ENCODE data around the gene RAB14.
"Not testable (repeated sequence)": the region's sequence is repeated elsewhere in the genome, so short reads cannot be mapped to it uniquely, and the experiment has no call there.

RAB14 gene

DNA sequence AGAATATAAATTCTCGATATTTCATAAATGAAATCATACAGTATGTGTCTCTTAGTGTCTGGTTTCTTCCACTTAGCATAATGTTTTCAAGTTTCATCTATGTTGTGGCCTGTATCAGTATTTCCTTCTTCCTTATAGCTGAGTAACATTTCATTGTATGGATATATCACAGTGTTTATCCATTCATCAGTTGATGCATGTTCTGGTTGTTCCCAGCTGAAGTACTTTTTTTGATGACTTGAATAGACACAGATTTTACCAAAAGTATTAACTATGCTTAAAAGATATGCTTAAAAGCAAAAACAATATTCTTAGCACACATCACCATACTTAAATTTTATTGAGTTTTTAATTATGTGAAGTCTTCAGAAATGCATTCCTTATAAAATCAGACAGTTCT, 12.7 kb downstream of the RAB14 start:
- no peak for DNase-seq

DNA sequence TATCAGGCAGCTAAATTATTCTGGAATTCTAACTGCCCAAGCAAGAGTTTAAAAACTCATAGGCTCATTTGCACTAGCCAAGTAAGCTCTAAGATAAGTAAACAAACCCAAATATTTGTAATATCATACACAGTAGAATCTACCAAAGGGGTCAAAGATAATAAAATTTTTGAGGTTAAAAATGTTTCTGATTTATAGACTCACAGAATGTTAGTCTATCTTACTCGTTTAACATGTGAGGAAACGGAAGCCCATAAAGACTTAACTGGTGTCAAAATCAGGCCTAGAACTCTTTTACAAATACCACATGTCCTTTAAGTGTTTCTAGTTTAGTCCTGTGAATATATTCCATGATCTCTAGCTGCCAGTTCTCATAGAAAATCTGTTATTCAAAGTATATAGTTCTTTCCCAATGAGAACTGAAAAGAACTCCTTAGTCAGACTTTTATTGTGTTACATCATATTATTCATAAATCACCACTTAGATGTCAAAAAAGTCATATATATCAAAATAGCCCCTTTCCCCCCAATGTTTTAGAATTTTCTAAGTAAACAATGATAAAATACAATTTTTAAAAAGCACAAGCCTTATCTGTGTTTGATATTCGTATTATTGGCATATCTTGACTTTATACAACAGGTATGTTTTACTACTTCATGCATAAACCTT, 13.9 kb downstream of the RAB14 start:
- no peak for DNase-seq

DNA sequence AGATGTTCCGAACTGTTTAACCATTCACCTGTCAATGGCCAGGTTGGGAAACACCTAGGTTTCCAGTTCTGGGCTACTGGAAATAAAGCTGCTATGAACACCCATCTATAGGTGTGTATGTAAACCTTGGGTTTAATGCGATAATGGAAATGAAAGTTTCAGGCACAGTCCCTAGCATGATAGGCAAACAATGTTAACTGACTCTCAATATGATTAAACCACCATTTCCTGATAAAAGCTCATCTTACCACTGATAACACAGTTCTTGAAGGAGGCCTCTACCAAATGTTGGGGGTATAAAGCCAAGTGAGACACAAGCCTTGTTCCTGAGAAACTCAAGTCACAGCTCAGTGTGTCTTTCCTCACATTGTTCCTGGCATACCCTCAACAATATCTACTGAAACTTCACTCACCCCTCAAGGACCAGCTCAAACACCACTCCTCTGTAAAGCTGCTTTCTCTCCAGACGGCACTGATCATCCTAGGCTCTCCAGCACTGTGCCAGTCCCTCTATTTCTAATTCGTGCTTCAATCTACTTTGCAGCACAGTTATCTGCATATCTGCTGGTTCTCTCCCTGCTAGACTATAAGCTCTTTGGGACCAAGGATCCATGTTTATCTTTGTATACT, 15.8 kb downstream of the RAB14 start:
- DNase-seq = no peak

DNA sequence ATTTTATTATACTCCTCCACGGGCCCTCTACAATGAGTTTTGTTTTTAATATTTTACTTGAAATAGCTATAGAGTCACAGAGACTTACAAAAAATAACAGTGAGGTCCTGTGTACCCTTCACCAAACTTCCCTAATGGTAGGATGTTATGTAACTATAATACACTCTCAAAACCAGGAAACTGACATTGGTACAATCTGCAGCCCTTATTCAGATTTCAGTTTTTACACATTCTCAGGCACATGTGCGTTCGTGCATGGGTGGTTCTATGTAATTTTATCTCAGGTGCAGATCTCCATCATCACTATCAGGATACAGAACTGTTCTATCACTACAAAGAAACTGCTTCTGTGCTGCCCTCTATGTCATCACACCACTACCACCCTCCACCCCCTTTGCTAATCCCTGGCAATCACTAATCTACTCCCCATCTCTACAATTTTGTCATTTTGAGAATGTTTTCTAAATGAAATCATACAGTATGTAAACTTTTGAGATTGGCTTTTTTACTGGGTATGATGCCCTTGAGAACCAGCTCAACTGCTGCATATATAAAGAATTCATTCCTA, 16.4 kb downstream of the RAB14 start:
- DNase-seq = no peak

DNA sequence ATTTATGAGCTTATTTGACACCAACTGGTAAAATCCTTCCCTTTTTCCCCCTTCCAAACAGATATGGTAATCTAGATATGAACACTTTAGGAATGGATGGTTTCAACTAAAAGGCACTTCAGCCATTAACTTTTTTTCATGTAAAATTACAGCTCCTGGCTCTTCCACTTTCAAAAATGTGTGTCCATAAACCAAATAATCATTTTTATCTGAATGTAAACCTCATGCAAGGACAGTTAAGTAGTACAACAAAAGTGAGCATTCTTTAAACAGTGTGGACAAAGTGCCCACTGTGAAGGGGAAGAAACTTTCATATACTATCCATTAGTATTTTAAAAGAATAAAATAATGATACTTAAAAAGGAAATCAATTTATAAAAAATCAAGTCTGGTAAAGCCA, 17.2 kb downstream of the RAB14 start:
- DNase-seq = no peak

DNA sequence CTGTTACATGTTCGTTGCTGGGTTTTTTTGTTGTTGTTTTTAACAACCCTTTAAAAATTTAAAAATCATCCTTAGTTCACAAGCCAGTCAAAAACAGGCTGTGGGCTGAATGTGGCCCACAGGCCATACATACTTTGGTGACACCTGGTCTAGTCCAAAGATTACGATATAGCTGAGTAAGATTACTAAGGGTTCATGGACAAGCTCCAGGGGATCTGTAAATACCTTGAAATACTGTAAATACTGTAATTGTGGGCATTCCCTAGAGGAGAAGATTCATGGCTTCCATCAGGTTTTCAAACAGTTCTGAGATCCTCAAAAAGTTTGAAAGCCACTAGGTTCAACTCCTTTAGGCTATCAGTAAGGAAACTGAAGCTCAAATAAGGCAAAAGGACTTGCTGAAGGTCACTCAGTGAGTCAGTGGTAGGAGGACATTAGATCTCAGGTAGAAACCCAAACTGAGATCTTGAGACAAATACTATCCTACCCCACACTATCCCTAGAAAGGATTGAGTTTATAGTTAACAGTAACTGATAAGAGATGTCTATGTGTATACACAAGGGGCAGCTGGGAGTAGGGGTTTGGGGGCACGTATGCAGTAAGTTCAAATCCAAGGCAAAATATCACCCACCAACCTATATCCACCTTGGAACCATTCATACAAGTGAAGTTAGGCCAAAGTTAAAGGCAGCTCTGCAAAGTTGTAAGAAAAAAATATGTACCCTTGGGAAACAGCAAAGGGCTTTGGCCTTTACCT, 17.8 kb downstream of the RAB14 start:
- no peak for DNase-seq

DNA sequence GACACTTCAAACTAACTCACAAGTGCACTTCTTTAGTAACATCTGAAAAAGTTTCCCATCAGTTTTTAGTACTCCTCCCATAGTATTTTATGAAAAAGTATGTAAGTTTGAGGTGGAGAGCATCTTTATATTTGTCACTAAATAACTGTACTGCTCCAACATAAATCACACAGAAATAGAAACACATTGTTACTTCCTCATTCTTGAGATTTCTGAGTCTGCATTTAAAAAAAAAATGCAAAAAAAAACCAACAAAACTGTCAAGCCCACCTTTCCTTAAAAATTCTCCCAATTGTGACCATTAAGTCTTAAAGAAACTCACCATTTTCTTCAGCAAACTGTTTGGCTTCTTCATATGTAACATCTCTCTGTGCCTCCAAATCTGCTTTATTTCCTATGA, 18.7 kb downstream of the RAB14 start:
- DNase-seq = no peak

DNA sequence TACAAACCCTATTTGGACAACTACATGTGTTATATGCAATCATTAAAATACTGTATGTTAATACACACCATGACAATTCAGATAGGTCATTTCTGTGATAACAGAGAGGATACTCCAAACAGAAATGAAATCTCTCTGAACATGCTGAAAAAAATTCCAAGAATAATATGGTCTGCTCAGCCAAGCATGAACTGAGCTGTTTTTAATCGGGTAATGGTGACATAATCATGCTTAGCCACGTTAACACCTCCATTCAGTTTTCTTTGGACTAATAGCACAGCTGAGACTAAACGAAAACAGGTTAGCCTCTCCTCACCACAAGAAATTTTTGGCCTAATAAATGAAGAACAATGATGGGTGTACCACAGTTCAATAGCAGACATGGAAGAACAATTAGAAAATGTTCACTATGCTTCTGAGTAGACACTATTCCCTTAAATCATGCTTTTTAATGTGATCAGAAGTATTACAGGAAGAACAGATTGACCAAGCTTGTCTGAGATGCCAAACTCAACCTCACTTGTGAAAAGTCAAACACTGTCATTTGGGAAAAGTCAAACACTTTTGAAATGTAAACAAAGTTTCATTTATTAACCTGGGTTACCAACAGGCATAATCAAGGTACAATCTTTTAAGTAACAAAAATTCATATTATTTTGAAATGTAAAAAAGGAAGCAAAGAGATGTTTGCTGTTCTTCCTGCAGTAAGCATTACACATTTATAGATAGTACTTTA, 19.4 kb downstream of the RAB14 start:
- no peak for DNase-seq

DNA sequence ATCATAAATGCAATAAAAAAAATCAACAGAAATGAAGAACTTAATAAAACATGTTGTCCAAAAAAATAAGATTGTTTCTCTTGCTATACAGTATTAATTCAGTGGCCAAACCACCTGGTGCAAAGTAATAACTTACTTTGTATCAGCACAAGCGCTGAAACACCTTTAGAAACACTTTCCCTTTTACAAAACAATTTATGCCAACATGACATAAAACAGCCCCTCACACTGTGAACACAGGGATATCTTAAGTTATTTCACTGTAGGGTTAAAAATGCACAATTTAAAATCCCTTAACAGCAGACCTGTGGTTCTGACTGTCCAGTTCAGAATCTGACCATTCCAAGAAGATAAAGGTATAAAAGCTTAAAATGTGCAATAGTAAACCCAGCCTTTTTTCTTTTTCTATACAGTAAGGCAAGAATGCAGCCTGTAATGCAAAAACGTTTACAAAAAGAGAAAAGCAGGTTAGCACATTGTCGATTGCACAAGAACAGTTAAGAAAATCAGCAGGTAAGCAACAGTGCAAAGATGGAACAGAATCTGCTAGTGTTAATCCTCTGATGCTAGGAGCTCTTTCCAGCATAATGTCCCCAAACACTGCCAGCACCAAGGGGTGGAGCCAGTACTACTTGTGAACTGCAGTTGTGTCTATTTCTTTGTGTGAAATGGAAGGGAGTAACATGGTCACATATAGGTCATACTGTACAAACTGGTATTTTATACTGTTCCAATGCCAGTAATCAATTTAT, 21.6 kb downstream of the RAB14 start:
- no peak for DNase-seq

DNA sequence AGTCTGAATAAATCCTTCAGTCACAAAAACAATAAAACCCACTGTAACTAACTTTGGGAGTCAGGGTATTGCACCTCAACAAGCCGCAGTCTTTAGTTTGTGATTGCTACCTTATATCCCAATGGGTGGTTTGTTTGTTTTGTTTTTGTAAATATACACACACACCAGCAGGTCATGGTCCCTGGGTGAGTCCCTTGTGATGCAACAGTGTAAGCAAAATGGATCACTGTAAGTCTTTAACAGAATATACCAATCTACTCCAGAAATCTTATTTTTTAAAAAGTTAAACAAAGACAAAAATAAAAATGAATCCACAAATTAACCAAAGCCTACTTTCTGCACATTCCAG, 22.3 kb downstream of the RAB14 start:
- not testable (repeated sequence) for DNase-seq

DNA sequence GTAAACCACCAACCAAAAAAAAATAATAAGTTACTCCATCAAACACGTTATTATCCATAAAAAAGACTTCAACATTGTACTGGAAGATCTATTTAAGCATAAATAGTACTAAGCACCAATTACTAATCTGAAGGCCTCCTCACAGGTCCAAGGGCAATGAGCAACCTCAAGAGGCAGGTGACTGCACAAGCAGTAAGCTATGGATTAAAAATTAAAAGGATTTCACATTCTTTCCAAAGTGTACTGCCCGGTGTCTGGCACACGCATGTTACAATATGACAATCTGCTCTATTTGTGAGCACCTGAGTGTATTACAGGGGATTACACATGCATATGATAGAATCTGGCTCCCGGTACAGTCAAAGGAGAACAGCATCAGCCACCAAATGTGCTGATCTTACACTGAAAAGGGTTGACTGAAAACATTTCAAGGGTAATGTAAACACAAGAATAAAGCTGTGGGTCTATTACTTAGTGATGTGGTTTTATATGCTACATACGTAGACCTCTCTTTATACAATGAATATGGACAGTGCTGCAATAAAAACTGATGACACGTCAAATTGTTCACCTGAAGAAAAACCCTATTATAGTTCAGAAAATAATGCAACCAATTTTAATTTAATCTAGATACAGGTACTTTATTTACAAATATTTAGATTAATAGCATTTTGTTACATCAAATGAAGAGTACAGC, 22.8 kb downstream of the RAB14 start:
- DNase-seq = no peak

DNA sequence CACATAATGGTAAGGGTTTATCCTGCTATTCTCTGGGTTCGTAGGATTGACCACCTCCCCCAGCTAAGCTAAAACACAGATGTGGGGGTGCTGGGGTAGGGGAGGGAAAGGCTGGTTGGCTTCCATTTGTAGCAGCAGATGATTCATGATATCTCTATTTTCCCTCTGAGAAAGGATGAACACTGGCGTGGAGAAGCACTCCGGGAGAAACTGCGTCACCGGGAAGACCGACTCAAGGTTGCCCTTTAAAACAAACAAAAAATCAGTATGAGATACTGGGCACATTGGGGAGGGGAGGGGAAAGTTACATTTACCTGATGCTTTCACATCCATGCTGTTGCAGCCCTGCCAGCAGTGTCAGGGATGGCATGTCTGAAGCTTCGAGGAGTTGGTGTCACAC, 28.2 kb downstream of the RAB14 start:
- no peak for DNase-seq

DNA sequence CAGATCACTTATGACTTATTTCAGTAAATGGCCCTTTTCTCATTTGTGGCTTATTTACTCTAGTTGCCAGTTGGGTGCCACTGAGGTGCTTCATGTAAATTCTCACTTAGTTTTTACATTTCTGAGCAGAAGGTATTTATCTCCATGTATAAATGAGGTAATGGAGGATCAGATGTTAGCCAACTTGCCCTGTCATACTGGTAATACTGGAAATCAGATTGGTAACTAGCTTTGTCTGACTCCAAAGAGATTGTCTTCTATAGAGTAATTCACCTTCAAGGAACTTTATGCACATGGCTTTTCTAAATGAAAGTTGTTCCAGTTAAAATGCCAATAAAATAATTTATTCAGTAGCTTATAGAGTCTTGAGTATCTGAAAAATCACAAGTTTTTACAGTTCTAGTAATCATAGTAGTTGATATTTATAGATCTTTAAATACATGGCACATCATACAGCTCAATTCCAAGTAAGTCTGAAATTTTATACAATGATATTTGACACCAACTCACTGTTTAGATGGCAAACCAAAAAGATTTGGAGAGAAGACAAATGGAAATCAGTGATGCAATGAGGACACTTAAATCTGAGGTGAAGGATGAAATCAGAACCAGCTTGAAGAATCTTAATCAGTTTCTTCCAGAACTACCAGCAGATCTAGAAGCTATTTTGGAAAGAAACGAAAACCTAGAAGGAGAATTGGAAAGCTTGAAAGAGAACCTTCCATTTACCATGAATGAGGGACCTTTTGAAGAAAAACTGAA, 28.8 kb downstream of the RAB14 start:
- DNase-seq = no peak

DNA sequence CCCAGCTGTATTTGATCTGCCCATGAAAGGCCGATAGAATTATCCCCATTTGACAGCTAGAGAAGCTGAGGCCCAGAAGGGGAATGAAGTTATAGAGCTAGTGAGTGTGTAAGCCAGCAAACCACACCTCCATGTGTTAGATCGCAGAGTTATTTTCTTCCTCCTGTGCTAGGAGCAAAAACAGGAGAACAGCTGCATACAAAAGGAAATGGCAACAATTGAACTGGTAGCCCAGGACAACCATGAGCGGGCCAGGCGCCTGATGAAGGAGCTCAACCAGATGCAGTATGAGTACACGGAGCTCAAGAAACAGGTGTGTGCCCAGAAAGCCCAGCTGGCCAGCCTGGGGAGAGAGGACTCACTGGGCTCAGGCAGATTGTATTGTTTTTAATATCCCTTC, 30.4 kb downstream of the RAB14 start:
- no peak for DNase-seq

DNA sequence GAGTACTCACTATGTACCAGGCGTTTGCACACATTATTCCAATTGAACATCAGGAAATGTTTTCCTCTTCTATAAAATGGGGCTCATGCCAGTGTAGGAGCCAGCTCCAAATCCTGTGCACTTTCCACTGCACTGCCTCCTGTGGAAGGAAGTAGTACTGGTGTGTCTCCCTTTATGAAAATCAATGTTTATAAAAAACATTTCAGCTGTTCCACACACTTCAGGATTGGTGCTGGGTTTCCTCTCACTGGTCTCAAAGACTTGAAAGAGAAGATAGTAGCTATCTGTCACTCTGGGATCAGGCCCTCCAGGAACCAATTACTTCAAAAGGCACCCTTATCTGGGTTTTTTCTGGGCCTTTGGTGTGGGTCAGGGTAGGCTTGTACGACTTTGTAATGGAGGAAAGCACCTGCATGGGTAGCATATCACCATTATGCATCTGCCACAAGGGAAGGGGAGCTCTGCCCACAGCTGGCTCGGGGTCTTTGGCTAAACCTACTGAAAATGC, 32.5 kb downstream of the RAB14 start:
- DNase-seq = no peak

DNA sequence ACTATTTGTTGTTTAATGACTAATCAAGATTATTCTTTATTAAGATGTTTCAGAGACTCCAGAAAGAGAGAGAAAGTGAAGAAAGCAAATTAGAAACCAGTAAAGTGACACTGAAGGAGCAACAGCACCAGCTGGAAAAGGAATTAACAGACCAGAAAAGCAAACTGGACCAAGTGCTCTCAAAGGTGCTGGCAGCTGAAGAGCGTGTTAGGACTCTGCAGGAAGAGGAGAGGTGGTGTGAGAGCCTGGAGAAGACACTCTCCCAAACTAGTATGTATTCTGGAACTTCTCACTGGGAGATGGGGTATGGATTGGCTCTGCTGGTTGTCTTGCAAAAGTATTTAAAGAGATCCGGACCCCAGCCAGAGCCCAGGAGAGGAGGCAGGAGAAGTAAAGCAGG, 33.6 kb downstream of the RAB14 start:
- DNase-seq = no peak

DNA sequence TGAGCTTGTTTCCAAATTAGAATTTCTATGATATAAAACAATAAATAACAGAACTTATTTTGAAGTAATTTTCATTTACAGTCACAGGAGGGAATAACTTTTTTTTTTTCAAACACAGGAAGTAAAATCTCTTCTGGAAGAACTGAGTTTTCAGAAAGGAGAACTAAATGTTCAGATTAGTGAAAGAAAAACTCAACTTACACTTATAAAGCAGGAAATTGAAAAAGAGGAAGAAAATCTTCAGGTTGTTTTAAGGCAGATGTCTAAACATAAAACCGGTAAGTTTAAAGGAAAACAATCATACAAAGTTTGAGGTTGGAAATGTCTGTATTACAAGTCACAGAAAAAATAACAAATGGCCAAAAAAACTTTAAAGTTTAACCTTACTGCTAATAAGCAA, 41.6 kb downstream of the RAB14 start:
- DNase-seq = no peak

DNA sequence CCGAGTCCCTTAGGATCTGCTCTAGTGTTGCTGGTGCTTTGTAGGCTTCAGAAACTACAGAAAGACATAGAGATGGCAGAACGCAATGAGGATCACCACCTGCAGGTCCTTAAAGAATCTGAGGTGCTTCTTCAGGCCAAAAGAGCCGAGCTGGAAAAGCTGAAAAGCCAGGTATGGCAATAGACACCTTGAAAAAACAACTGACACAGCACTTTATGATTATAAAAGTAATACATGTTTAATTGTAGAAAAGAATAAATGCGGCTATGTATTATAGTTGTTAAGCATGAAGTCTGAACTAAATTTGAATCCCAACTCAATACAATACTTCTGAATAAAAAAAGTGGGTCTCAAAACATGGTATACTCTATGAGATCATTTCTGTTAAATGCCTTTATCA, 43.7 kb downstream of the RAB14 start:
- DNase-seq = no peak

DNA sequence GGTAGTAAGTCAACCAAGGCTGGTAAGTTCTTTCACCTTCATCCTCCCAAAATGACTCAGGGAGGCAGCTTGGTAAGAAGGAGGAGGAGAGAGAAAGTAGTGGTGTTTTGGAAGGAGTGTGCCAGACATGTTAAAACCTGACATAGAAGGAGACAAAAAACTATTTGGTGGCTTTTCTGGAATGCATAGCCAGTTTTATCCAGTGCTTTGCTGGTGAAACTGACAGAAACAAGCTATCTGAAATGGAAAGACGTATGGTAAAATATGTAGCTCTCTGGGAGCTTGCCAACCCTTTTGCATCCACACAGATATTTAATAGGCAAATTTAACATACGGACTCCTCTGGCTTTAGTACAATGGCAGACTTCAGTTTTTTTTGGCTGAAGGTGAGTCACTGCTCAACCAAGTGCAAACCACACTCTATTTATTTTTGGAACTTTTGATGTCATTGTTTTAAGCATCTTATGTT, 45.4 kb downstream of the RAB14 start:
- DNase-seq = peak; percentile 12

DNA sequence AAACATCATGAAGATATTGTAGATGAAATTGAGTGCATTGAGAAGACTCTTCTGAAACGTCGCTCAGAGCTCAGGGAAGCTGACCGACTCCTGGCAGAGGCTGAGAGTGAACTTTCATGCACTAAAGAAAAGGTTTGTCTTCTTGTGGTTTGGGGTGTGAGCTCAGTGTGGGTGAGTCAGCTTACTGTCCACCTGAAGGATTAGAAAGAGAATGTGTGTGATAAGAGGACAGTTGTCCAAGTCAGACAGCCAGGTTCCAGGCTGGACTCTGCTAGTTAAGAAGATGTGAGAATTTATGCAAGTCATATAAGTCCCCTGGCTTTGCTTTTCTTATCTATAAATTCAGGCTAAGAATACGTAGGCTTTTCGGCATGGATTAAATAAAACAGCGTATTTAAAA, 46.9 kb downstream of the RAB14 start:
- no peak for DNase-seq

DNA sequence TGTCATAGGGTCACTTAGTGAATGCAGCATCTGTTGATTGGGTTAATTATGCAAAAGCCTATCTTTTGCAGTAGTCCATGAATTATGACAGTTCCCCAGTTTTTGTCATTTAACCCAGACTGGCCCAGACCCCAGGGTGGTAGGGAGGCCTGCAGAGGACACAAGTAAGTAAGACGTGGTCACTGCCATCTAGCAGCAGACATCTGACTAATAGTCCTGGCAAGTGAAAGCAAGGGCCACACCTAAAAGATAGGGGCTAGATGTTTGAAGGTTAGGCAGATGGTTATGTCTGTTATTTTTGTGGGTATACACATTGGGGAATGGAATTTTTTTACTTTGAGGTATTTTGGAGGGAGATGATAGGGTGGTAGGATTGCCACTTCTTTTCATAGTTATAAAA, 48.0 kb downstream of the RAB14 start:
- no peak for DNase-seq

Measured in NCI-H526 treated with DMSO at 0.1 percent for 48 hours (cell line).